ENCODE data around the gene FAM174C.

The FAM174C gene

GRCh38 chr19:1309977-1310852 is 34.9 kb downstream of the FAM174C start:
- no peak for TF ChIP-seq CTCF (IDR thresholded peaks at IDR 0.05; ENCODE audit: unreplicated experiment in 3 of 3)
- H3K36me3 Mint-ChIP-seq (ENCODE audit: low read depth), result no peaks in the 10 kb centered on the region
- H3K27me3 Mint-ChIP-seq (ENCODE audit: low read depth), result peaks cover 10% of the 10 kb centered on the region
- no peak overlapping the region for H3K27ac Mint-ChIP-seq
- no peaks in the 10 kb centered on the region for H3K4me1 Mint-ChIP-seq
- H3K4me3 Mint-ChIP-seq, result no peak overlapping the region
- H3K9me3 Mint-ChIP-seq, result no peaks in the 10 kb centered on the region

GRCh38 chr19:1310853-1311180 is 35.5 kb downstream of the FAM174C start:
- H3K4me1 Mint-ChIP-seq, result no peaks in the 10 kb centered on the region
- H3K9me3 Mint-ChIP-seq, result no peaks in the 10 kb centered on the region
- no peaks in the 10 kb centered on the region for H3K36me3 Mint-ChIP-seq (ENCODE audit: low read depth)
- H3K4me3 Mint-ChIP-seq, result no peak overlapping the region
- H3K27ac Mint-ChIP-seq, result no peak overlapping the region
- TF ChIP-seq CTCF (IDR thresholded peaks at IDR 0.05; ENCODE audit: unreplicated experiment in 3 of 3), result no peak
- peaks cover 10% of the 10 kb centered on the region for H3K27me3 Mint-ChIP-seq (ENCODE audit: low read depth)

GRCh38 chr19:1311543-1312091 is 36.3 kb downstream of the FAM174C start:
- no peaks in the 10 kb centered on the region for H3K9me3 Mint-ChIP-seq
- no peak overlapping the region for H3K27ac Mint-ChIP-seq

GRCh38 chr19:1312767-1313694 is 37.7 kb downstream of the FAM174C start:
- H3K4me1 Mint-ChIP-seq, result peaks cover 7% of the 10 kb centered on the region
- no peak overlapping the region for H3K4me3 Mint-ChIP-seq
- H3K27ac Mint-ChIP-seq, result no peak overlapping the region
- no peaks in the 10 kb centered on the region for H3K9me3 Mint-ChIP-seq
- no peaks in the 10 kb centered on the region for H3K36me3 Mint-ChIP-seq (ENCODE audit: low read depth)
- H3K27me3 Mint-ChIP-seq (ENCODE audit: low read depth), result peaks cover 26% of the 10 kb centered on the region
- TF ChIP-seq CTCF (IDR thresholded peaks at IDR 0.05; ENCODE audit: unreplicated experiment in 3 of 3), result no peak

More at GRCh38 chr19:1311543-1312091, 36.3 kb downstream of the FAM174C start:
- Mint-ChIP-seq H3K27me3 (ENCODE audit: low read depth) (peaks cover 14% of the 10 kb centered on the region), H3K36me3 (ENCODE audit: low read depth) (no peaks in the 10 kb centered on the region), H3K4me1 (no peaks in the 10 kb centered on the region), H3K4me3 (no peak overlapping the region)
- TF ChIP-seq CTCF (IDR thresholded peaks at IDR 0.05; ENCODE audit: unreplicated experiment in 3 of 3), result no peak

- Mint-ChIP-seq H3K27me3 (ENCODE audit: low read depth) (peaks cover 34% of the 10 kb centered on the region), H3K36me3 (ENCODE audit: low read depth) (no peaks in the 10 kb centered on the region), H3K9me3 (no peaks in the 10 kb centered on the region), H3K27ac (no peak overlapping the region), H3K4me1 (peaks cover 7% of the 10 kb centered on the region), H3K4me3 (no peak overlapping the region)
- TF ChIP-seq CTCF (IDR thresholded peaks at IDR 0.05; ENCODE audit: unreplicated experiment in 3 of 3), result no peak
Observed at GRCh38 chr19:1313695-1314613, 38.6 kb downstream of the FAM174C start.
